ENCODE results near the gene ATRAID.

The ATRAID gene

DNA sequence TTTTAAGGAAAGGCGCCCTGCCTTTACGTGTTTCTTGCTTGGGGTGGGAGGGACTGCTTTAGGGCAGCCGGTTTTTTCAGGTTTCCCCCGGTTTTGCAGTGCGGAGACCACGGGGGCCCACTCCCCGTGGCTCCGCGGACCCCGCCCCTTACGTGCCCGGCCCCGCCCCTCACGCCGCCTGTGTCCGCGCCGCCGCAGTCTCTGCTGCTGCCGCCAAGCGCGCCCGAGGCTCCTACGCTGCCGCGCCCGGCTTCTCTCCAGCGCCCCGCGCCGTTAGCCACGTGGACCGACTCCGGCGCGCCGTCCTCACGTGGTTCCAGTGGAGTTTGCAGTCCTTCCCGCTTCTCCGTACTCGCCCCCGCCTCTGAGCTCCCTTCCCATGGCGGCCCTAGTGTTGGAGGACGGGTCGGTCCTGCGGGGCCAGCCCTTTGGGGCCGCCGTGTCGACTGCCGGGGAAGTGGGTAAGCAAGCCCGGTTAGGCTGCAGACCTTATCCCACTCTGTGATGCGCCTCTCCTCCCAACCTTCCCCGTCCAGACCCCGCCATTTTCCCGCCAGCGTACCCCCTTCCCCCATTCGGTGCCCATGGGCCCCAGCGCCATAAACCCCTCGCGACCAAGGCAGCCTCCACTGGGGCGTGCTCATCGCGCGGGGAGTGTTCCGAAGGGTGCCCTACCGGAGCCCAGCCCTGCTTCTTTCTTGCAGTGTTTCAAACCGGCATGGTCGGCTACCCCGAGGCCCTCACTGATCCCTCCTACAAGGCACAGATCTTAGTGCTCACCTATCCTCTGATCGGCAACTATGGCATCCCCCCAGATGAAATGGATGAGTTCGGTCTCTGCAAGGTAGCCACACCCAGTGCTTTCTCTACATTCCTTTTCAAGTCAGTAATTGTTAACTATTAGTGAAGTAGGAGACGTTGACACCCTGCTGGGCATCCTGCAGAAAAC, 5.6 kb downstream of the ATRAID start, which contains the start of gene CAD:
CAD (plus strand) TSS at position 197 of the 949 bp plus-strand sequence; CDS start at position 380, 183 bp downstream.
- Histone ChIP-seq H3K9ac (ENCODE audit: low read length) (peak within 1 kb of the TSS; percentile 83), H2BK5ac (ENCODE audit: low read depth, low read length, poor library complexity) (peak within 1 kb of the TSS; percentile 34), H3K36me3 (ENCODE audit: control insufficient read depth in 1 of 2, insufficient read depth in 2 of 2, low read length in 2 of 2) (peaks cover 13 to 23% of the 10 kb centered on the region in 2 experiments), H3K79me1 (ENCODE audit: low read length) (peaks cover 9% of the 10 kb centered on the region), H2AK5ac (ENCODE audit: low read length) (peak within 1 kb of the TSS; percentile 65), H2BK12ac (ENCODE audit: low read length) (peak within 1 kb of the TSS; percentile 10), H3K9me3 (ENCODE audit: insufficient read depth, low read depth, low read length) (no peaks in the 10 kb centered on the region), H3K79me2 (ENCODE audit: control insufficient read depth, insufficient read depth, low read length, poor library complexity) (peaks cover 7% of the 10 kb centered on the region), H3K14ac (ENCODE audit: low read length) (peak within 1 kb of the TSS; percentile 91), H3K27me3 (ENCODE audit: insufficient read depth, low read length) (no peaks in the 10 kb centered on the region), H3K18ac (ENCODE audit: low read length) (peak within 1 kb of the TSS; percentile 83), H4K8ac (ENCODE audit: low read depth, low read length) (peak within 1 kb of the TSS; percentile 83), H2AFZ (ENCODE audit: insufficient read depth, low read length, poor library complexity) (peak within 1 kb of the TSS; percentile 75), H2BK120ac (ENCODE audit: insufficient read depth, low read length, poor library complexity) (peak within 1 kb of the TSS; percentile 85), H3K4me3 (ENCODE audit: low read depth, low read length) (peak within 1 kb of the TSS; percentile 77), H4K91ac (ENCODE audit: low read depth, low read length) (peak within 1 kb of the TSS; percentile 86), H3K27ac (ENCODE audit: low read depth, low read length) (peak within 1 kb of the TSS; percentile 4), H3K23ac (ENCODE audit: low read length) (peak within 1 kb of the TSS; percentile 25), H3K4me2 (ENCODE audit: low read length) (peak within 1 kb of the TSS; percentile 69), H3K4ac (ENCODE audit: low read depth, low read length) (peak within 1 kb of the TSS; percentile 84), H3K4me1 (ENCODE audit: control insufficient read depth in 1 of 2, insufficient read depth in 2 of 2, low read length in 2 of 2) (peaks cover 6 to 10% of the 10 kb centered on the region in 2 experiments), H4K12ac (ENCODE audit: low read depth, low read length) (peak within 1 kb of the TSS; percentile 88)
- peak; percentile 81 to 83 for DNase-seq
- WGBS (ENCODE audit: extremely low coverage, insufficient coverage, insufficient read length) = no CpG with 5 or more reads among the region's 72 CpGs

DNA sequence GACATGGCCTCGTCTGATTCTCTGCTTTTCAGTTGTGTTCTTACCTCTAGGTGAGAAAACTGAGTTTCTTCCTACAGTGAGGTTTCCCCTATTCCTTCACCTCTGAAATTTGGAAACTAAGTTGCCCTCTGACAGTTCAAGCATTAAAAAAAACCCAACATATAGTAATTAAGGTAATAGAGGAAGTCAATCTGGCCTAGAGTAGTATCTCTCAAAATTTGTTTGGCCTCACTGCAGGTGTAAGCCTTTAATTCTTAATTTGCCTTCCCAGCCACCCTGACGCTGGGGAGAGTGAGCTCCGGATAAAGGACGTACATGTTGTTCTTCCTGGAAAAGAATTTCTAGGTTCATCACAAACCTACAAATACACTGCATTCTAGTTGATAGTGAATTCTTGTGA, 6.8 kb downstream of the ATRAID start:
- Histone ChIP-seq H4K8ac (ENCODE audit: low read depth, low read length) (no peak overlapping the region), H3K4ac (ENCODE audit: low read depth, low read length) (no peak overlapping the region), H2BK12ac (ENCODE audit: low read length) (no peak overlapping the region), H3K79me2 (ENCODE audit: control insufficient read depth, insufficient read depth, low read length, poor library complexity) (peaks cover 7% of the 10 kb centered on the region), H3K14ac (ENCODE audit: low read length) (no peak overlapping the region), H3K27ac (ENCODE audit: low read depth, low read length) (no peak overlapping the region), H3K9ac (ENCODE audit: low read length) (no peak overlapping the region), H4K91ac (ENCODE audit: low read depth, low read length) (no peak overlapping the region), H3K27me3 (ENCODE audit: insufficient read depth, low read length) (no peaks in the 10 kb centered on the region), H2AK5ac (ENCODE audit: low read length) (no peak overlapping the region), H3K4me1 (ENCODE audit: control insufficient read depth in 1 of 2, insufficient read depth in 2 of 2, low read length in 2 of 2) (peaks cover 4 to 8% of the 10 kb centered on the region in 2 experiments), H3K36me3 (ENCODE audit: control insufficient read depth in 1 of 2, insufficient read depth in 2 of 2, low read length in 2 of 2) (peaks cover 25 to 33% of the 10 kb centered on the region in 2 experiments), H2BK5ac (ENCODE audit: low read depth, low read length, poor library complexity) (no peak overlapping the region), H3K23ac (ENCODE audit: low read length) (no peak overlapping the region), H3K9me3 (ENCODE audit: insufficient read depth, low read depth, low read length) (no peaks in the 10 kb centered on the region), H2BK120ac (ENCODE audit: insufficient read depth, low read length, poor library complexity) (no peak overlapping the region), H2AFZ (ENCODE audit: insufficient read depth, low read length, poor library complexity) (no peak overlapping the region), H3K4me3 (ENCODE audit: low read depth, low read length) (no peak overlapping the region), H3K4me2 (ENCODE audit: low read length) (no peak overlapping the region), H4K12ac (ENCODE audit: low read depth, low read length) (no peak overlapping the region), H3K79me1 (ENCODE audit: low read length) (peaks cover 5% of the 10 kb centered on the region), H3K18ac (ENCODE audit: low read length) (no peak overlapping the region)
- no peak for DNase-seq
- no CpG with 5 or more reads among the region's 4 CpGs for WGBS (ENCODE audit: extremely low coverage, insufficient coverage, insufficient read length)

DNA sequence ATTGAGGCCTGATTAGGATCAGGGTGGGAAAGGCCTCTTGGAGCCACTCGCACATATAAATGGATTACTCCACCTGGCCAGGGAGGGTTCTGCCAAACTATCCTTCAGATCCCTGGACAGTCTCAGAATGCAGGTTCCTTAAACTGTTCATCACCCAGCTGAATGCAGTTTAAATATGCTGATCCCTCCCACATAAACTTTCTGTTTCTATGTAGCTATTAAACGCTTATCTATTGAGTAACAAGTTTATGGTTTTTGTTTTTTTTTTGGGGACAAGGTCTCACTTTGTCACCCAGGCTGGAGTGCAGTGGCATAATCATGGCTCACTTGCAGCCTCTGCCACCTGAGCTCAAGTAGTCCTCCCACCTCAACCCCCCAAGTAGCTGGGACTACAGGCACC, 7.2 kb downstream of the ATRAID start:
- Histone ChIP-seq H3K4me2 (ENCODE audit: low read length) (no peak overlapping the region), H3K4ac (ENCODE audit: low read depth, low read length) (no peak overlapping the region)
- DNase-seq = no peak

GRCh38 chr2:27220091-27220490, 8.2 kb downstream of the ATRAID start:
- H3K4me3 ChIP-seq (ENCODE audit: low read depth, low read length) = no peak overlapping the region
- peaks cover 4 to 8% of the 10 kb centered on the region in 2 experiments for H3K4me1 ChIP-seq (ENCODE audit: control insufficient read depth in 1 of 2, insufficient read depth in 2 of 2, low read length in 2 of 2)
- no peak overlapping the region for H4K91ac ChIP-seq (ENCODE audit: low read depth, low read length)
- H3K27me3 ChIP-seq (ENCODE audit: insufficient read depth, low read length) = no peaks in the 10 kb centered on the region
- H3K9ac ChIP-seq (ENCODE audit: low read length) = no peak overlapping the region
- no peak overlapping the region for H3K27ac ChIP-seq (ENCODE audit: low read depth, low read length)
- peaks cover 38 to 48% of the 10 kb centered on the region in 2 experiments for H3K36me3 ChIP-seq (ENCODE audit: control insufficient read depth in 1 of 2, insufficient read depth in 2 of 2, low read length in 2 of 2)
- peaks cover 7% of the 10 kb centered on the region for H3K79me2 ChIP-seq (ENCODE audit: control insufficient read depth, insufficient read depth, low read length, poor library complexity)
- no peak overlapping the region for H3K4me2 ChIP-seq (ENCODE audit: low read length)
- no peak overlapping the region for H3K4ac ChIP-seq (ENCODE audit: low read depth, low read length)
- H3K9me3 ChIP-seq (ENCODE audit: insufficient read depth, low read depth, low read length) = no peaks in the 10 kb centered on the region
- H2AK5ac ChIP-seq (ENCODE audit: low read length) = no peak overlapping the region
- H2BK12ac ChIP-seq (ENCODE audit: low read length) = no peak overlapping the region
- DNase-seq = no peak
- H2BK120ac ChIP-seq (ENCODE audit: insufficient read depth, low read length, poor library complexity) = no peak overlapping the region
- H3K79me1 ChIP-seq (ENCODE audit: low read length) = peaks cover 5% of the 10 kb centered on the region
- H2BK5ac ChIP-seq (ENCODE audit: low read depth, low read length, poor library complexity) = no peak overlapping the region
- H3K23ac ChIP-seq (ENCODE audit: low read length) = no peak overlapping the region
- no CpG with 5 or more reads among the region's 7 CpGs for WGBS (ENCODE audit: extremely low coverage, insufficient coverage, insufficient read length)
- no peak overlapping the region for H4K8ac ChIP-seq (ENCODE audit: low read depth, low read length)
- H2AFZ ChIP-seq (ENCODE audit: insufficient read depth, low read length, poor library complexity) = no peak overlapping the region
- no peak overlapping the region for H4K12ac ChIP-seq (ENCODE audit: low read depth, low read length)
- H3K14ac ChIP-seq (ENCODE audit: low read length) = no peak overlapping the region
- H3K18ac ChIP-seq (ENCODE audit: low read length) = no peak overlapping the region

More for the DNA sequence above, 7.2 kb downstream of the ATRAID start:
- Histone ChIP-seq H3K27ac (ENCODE audit: low read depth, low read length) (no peak overlapping the region), H3K27me3 (ENCODE audit: insufficient read depth, low read length) (no peaks in the 10 kb centered on the region), H2BK120ac (ENCODE audit: insufficient read depth, low read length, poor library complexity) (no peak overlapping the region), H2BK12ac (ENCODE audit: low read length) (no peak overlapping the region), H3K79me1 (ENCODE audit: low read length) (peaks cover 5% of the 10 kb centered on the region), H3K79me2 (ENCODE audit: control insufficient read depth, insufficient read depth, low read length, poor library complexity) (peaks cover 7% of the 10 kb centered on the region), H3K14ac (ENCODE audit: low read length) (no peak overlapping the region), H2BK5ac (ENCODE audit: low read depth, low read length, poor library complexity) (no peak overlapping the region), H3K36me3 (ENCODE audit: control insufficient read depth in 1 of 2, insufficient read depth in 2 of 2, low read length in 2 of 2) (peaks cover 29 to 38% of the 10 kb centered on the region in 2 experiments), H3K23ac (ENCODE audit: low read length) (no peak overlapping the region), H3K9me3 (ENCODE audit: insufficient read depth, low read depth, low read length) (no peaks in the 10 kb centered on the region), H3K4me1 (ENCODE audit: control insufficient read depth in 1 of 2, insufficient read depth in 2 of 2, low read length in 2 of 2) (peaks cover 4 to 8% of the 10 kb centered on the region in 2 experiments), H2AFZ (ENCODE audit: insufficient read depth, low read length, poor library complexity) (no peak overlapping the region), H4K8ac (ENCODE audit: low read depth, low read length) (no peak overlapping the region), H2AK5ac (ENCODE audit: low read length) (no peak overlapping the region), H4K91ac (ENCODE audit: low read depth, low read length) (no peak overlapping the region), H3K9ac (ENCODE audit: low read length) (no peak overlapping the region), H3K4me3 (ENCODE audit: low read depth, low read length) (no peak overlapping the region), H4K12ac (ENCODE audit: low read depth, low read length) (no peak overlapping the region), H3K18ac (ENCODE audit: low read length) (no peak overlapping the region)
- WGBS (ENCODE audit: extremely low coverage, insufficient coverage, insufficient read length) = no CpG with 5 or more reads among the region's 2 CpGs

All from trophoblast cell (in vitro differentiated cells and primary cell).